Transverse colon (tissue), 4 donors: ENCODE measurements around the gene COL23A1.

Experiments used
- CTCF ChIP-seq, 5 experiments: fragments of 200-600 bp in 3 of 5; fragments of 450-650 bp in 2 of 5; sonication (generic) in 3 of 5; IDR thresholded peaks; 1 replicate in 2 of 5; 2 replicates in 3 of 5; pipeline ENCODE4 v1.5.1; 2016 to 2017; ENCODE audit warnings: antibody characterized with exemption in 5 of 5, inconsistent platforms in 3 of 5, mild to moderate bottlenecking in 2 of 5, moderate library complexity in 1 of 5
- POLR2A ChIP-seq: fragments of 450-650 bp; IDR thresholded peaks from one replicate; pipeline ENCODE4 v1.6.1; 2016; ENCODE audit warnings: antibody characterized with exemption, mild to moderate bottlenecking, moderate library complexity
- POLR2AphosphoS5 ChIP-seq, 3 donors: sonication (generic); formaldehyde crosslinking; IDR thresholded peaks; one replicate each; pipeline ENCODE4 v1.6.1; 2016; ENCODE audit warnings: antibody characterized with exemption in 3 of 3

GRCh38 chr5:178460174-178460573 is 130.0 kb downstream of the COL23A1 start:
- TF ChIP-seq CTCF (IDR thresholded peaks at IDR 0.05), result no peak
- TF ChIP-seq POLR2AphosphoS5 (IDR thresholded peaks at IDR 0.05), result no peak
- no peak for TF ChIP-seq POLR2A
